Kidney capillary endothelial cell (primary cell): ENCODE results near the gene SP140.
"Not testable (repeated sequence)": the region's sequence is repeated elsewhere in the genome, so short reads cannot be mapped to it uniquely, and the experiment has no call there.

Source experiments
- DNase-seq: peaks from one replicate; pipeline ENCODE4 v3.0.0-alpha.2; 2018; ENCODE audit warnings: low spot score

Gene SP140

GRCh38 chr2:230289311-230289710 is 63.8 kb downstream of the SP140 start:
- peak; percentile 12 for DNase-seq

GRCh38 chr2:230295192-230295591 is 69.7 kb downstream of the SP140 start:
- DNase-seq: no peak

GRCh38 chr2:230296917-230297316 is 71.4 kb downstream of the SP140 start:
- DNase-seq: no peak

- DNase-seq: no peak
Measured at GRCh38 chr2:230299618-230300017, 74.1 kb downstream of the SP140 start.

GRCh38 chr2:230305416-230306275 is 80.1 kb downstream of the SP140 start:
- DNase-seq: no peak

- DNase-seq: no peak
Measured at GRCh38 chr2:230306474-230306873, 80.9 kb downstream of the SP140 start.

- DNase-seq: no peak
Measured at GRCh38 chr2:230307485-230307884, 81.9 kb downstream of the SP140 start.

GRCh38 chr2:230308402-230309000 is 83.0 kb downstream of the SP140 start:
- DNase-seq: no peak

- not testable (repeated sequence) for DNase-seq
Measured at GRCh38 chr2:230310792-230311191, 85.3 kb downstream of the SP140 start.

- DNase-seq: not testable (repeated sequence)
Measured at GRCh38 chr2:230311634-230312033, 86.1 kb downstream of the SP140 start.

GRCh38 chr2:230312638-230313037 is 87.1 kb downstream of the SP140 start:
- DNase-seq: peak; percentile 58

GRCh38 chr2:230317366-230317765 is 91.8 kb downstream of the SP140 start:
- DNase-seq: no peak

GRCh38 chr2:230318190-230319121 is 92.9 kb downstream of the SP140 start:
- DNase-seq: no peak

GRCh38 chr2:230319211-230319862 is 93.8 kb downstream of the SP140 start:
- no peak for DNase-seq

- DNase-seq: no peak
Measured at GRCh38 chr2:230321031-230321430, 95.5 kb downstream of the SP140 start.

- DNase-seq: no peak
Measured at GRCh38 chr2:230322561-230323384, 97.2 kb downstream of the SP140 start.

- DNase-seq: no peak
Measured at GRCh38 chr2:230323385-230324106, 98.0 kb downstream of the SP140 start.

- no peak for DNase-seq
Measured at GRCh38 chr2:230324503-230324902, 99.0 kb downstream of the SP140 start.

GRCh38 chr2:230325316-230326243 is 100.0 kb downstream of the SP140 start:
- no peak for DNase-seq
